ENCODE data around the gene TREH.

DNA sequence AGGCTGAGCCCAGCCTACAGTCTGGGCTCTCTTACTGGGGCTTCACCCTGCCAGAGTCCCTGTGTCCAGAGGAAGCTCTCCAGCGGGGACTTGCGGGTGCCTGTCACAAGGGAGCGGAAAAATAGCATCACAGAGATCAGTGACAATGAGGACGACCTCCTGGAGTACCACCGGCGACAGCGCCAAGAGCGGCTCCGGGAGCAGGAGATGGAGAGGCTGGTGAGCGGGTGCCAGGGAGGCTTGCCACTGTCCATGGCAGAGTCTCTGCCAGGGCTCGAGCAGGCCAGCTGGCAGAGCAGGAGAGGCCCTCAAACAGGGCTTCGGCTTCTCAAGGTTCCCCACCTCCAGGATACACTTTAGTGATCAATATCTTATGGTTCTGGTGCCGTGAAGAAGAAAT is 51.0 kb downstream of the TREH start:
- no peak for TF ChIP-seq CTCF (IDR thresholded peaks at IDR 0.05)
- TF ChIP-seq EP300 (IDR thresholded peaks at IDR 0.05) = no peak

All from sigmoid colon (tissue), 4 donors.